Spleen (tissue), 13 donors: ENCODE data around the gene RNFT2. TPM values are rescaled to one million over a fixed set of nuclear protein-coding genes. Genes with fewer than 3 reads are reported as not detected.

ENCODE experiments used
- DNase-seq: peaks from one replicate; pipeline ENCODE4 v3.0.0-alpha.2; 2020
- H3K27ac ChIP-seq, 8 donors: fragments of 200-600 bp; sonication (generic) in 7 of 8; 1 replicate in 4 of 8; 2 replicates in 4 of 8; pipeline versions ENCODE4 v1.5.0 to v1.8.0; 2016 to 2021; ENCODE audit warnings: inconsistent platforms in 4 of 8, mild to moderate bottlenecking in 4 of 8, moderate library complexity in 1 of 8
- H3K27me3 ChIP-seq, 7 donors: fragments of 200-600 bp; sonication (generic) in 6 of 7; replicated peaks in 1 of 7; 1 replicate in 4 of 7; 2 replicates in 3 of 7; pipeline versions ENCODE4 v1.5.0 to v1.8.0; 2016 to 2021; ENCODE audit warnings: inconsistent platforms in 3 of 7, mild to moderate bottlenecking in 1 of 7
- H3K36me3 ChIP-seq, 6 donors: fragments of 200-600 bp; sonication (generic) in 5 of 6; 1 replicate in 4 of 6; 2 replicates in 2 of 6; pipeline versions ENCODE4 v1.5.0 to v1.8.0; 2016 to 2021; ENCODE audit warnings: inconsistent platforms in 2 of 6
- H3K4me1 ChIP-seq, 6 donors: fragments of 200-600 bp; sonication (generic) in 5 of 6; 1 replicate in 3 of 6; 2 replicates in 3 of 6; pipeline versions ENCODE4 v1.5.0 to v1.8.0; 2016 to 2021; ENCODE audit warnings: inconsistent platforms in 3 of 6
- H3K4me3 ChIP-seq, 8 donors: fragments of 200-600 bp; sonication (generic) in 7 of 8; 1 replicate in 4 of 8; 2 replicates in 4 of 8; pipeline versions ENCODE4 v1.5.0 to v1.8.0; 2016 to 2021; ENCODE audit warnings: inconsistent platforms in 4 of 8, mild to moderate bottlenecking in 4 of 8, moderate library complexity in 2 of 8
- H3K9me3 ChIP-seq, 8 donors: fragments of 200-600 bp; sonication (generic) in 7 of 8; 1 replicate in 4 of 8; 2 replicates in 4 of 8; pipeline versions ENCODE4 v1.5.0 to v1.8.0; 2016 to 2021; ENCODE audit warnings: inconsistent platforms in 4 of 8
- CTCF ChIP-seq, 11 experiments: fragments of 200-600 bp in 7 of 11; fragments of 450-650 bp in 4 of 11; sonication (generic) in 4 of 11; IDR thresholded peaks in 8 of 11; conservative IDR thresholded peaks in 3 of 11; 1 replicate in 7 of 11; 2 replicates in 4 of 11; pipeline versions ENCODE4 v1.4.0 to v1.8.0; 2016 to 2021; ENCODE audit warnings: antibody characterized with exemption in 11 of 11, inconsistent platforms in 4 of 11, mild to moderate bottlenecking in 1 of 11
- POLR2A ChIP-seq, 3 donors: fragments of 450-650 bp; IDR thresholded peaks; one replicate each; pipeline ENCODE4 v1.5.1; 2017; ENCODE audit warnings: antibody characterized with exemption in 3 of 3, mild to moderate bottlenecking in 1 of 3
- POLR2AphosphoS5 ChIP-seq, 3 donors: sonication (generic); formaldehyde crosslinking; IDR thresholded peaks; one replicate each; pipeline ENCODE4 v1.5.1; 2017; ENCODE audit warnings: antibody characterized with exemption in 3 of 3
- WGBS, 5 donors: extraction: QIAGEN DNeasy Blood & Tissue Kit in 3 of 5; methylation state at CpG; one replicate each; pipeline versions ENCODE4 v1.1.5 to v1.1.7; 2013 to 2018; 5-methylcytosine and 5-hydroxymethylcytosine counted together
- intact Hi-C: fragments of 100-400 bp; cut with DNase I; formaldehyde crosslinking; loops from one replicate; pipeline ENCODE4 v1.15.0; 2023; ENCODE audit warnings: low total_unique reads
- long read RNA-seq, 2 donors: transcript quantifications; one replicate each; lab custom pipeline, GENCODE V29; 2026
- polyA plus RNA-seq, 3 donors: library from polyadenylated mRNA; stranded (reverse); fragments of 200-250 nt; gene quantifications; one replicate each; pipeline ENCODE4 v1.2.1, GENCODE V29; 2013
- total RNA-seq, 7 donors: library from RNA; depleted of rRNA in 3 of 7; stranded (reverse); fragments of >200 nt in 3 of 7; fragmentation: NEBNext Ultra II Directional in 4 of 7; extraction: Animal tissue kit (Norgen Biotek cat#: 25700) in 4 of 7; gene quantifications; one replicate each; pipeline versions ENCODE4 v1.1.0 to v1.2.1, GENCODE V29; 2016 to 2021
- donor health status: healthy with polysubstance abuse.
- donor health status: DM: no; HTN: no; CAD: no; lungs with moderate emphysema.
- donor health status: DM: no; HTN: no; CAD: no.
- donor health status: Bipolar disorder and iron deficiency.
- donor health status: healthy.
- donor health status: DM: no; HTN: no; CAD: no.
- donor health status: DM: yes; HTN: yes; CAD: no.

The RNFT2 gene, protein sequence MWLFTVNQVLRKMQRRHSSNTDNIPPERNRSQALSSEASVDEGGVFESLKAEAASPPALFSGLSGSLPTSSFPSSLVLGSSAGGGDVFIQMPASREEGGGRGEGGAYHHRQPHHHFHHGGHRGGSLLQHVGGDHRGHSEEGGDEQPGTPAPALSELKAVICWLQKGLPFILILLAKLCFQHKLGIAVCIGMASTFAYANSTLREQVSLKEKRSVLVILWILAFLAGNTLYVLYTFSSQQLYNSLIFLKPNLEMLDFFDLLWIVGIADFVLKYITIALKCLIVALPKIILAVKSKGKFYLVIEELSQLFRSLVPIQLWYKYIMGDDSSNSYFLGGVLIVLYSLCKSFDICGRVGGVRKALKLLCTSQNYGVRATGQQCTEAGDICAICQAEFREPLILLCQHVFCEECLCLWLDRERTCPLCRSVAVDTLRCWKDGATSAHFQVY
- 1 to 10 TPM; 3.0 to 6.0 (median 4.4) TPM for total RNA-seq
- 1 to 10 TPM; 1.9 to 3.9 (median 3.5) TPM for polyA plus RNA-seq
- long read RNA-seq, donor 1: 0 reads
- long read RNA-seq, donor 2: 0 reads

DNA sequence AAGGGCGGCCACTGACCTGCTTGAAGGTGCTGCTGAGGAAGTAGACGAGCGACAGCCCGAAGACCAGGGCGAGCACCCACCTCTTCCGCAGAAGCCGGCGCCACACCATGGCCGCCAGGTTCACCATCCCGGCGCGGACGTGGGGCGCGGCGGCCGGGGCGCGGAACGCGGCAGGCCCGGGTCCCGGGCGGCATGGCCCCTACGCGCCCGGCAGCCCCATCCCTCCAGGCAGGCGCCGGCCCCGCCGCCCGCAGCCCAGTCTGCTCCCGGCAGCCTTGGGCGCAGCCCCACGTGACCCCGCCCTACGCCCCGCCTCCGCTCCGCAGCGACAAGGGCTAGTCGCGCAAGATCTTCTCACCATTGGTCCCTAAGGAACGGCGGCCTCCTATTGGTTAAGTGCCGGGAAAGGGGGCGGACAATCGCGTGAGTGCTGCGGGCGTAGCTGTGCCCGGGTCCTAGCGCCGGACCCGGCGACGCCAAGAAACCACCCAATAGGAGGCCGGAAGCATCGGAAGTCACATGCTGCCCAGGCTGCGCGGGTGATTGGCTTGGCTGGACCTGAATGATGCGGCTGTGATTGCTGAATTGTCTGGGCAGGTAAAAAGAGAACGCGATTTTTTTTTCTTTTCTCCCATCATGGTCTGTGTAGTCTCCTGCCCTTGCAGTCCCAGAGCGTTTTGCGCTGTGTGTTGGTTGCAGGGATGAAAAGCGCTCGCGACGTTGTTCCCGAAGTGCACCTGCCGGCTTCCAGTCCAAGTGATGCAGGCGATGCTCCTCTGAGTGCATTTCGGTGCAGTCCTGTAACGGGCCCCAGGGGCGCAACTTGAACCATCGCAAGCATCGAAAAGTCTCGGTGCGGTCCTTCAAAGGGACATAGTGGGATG, at the start of gene RNFT2, which contains the start of gene SPRING1:
TSS of gene RNFT2 (plus strand) at position 542 of the 884 bp plus-strand sequence. CDS start 2,183 bp downstream, outside the sequence.
TSS of gene SPRING1 (minus strand) at position 296 of the 884 bp plus-strand sequence. CDS start at position 127, 169 bp downstream.
- H3K36me3 ChIP-seq: peaks cover 0 to 23% (median 9%) of the 10 kb centered on the region in 6 donors
- peak in 1 of 3 donors; percentile 27 for TF ChIP-seq POLR2A (IDR thresholded peaks at IDR 0.05)
- TF ChIP-seq POLR2AphosphoS5 (IDR thresholded peaks at IDR 0.05): peak in 2 of 3 donors; percentile 90 to 92
- TF ChIP-seq CTCF (IDR thresholded peaks at IDR 0.05 in 8 of 11, conservative IDR thresholded peaks at IDR 0.05 in 3 of 11): peak in 3 of 11 experiments; percentile 7 to 27 (median 24)
- WGBS, 5 donors: 0 to 1% (median 0%) methylated on average over 50 to 80 of the region's 80 CpGs

DNA sequence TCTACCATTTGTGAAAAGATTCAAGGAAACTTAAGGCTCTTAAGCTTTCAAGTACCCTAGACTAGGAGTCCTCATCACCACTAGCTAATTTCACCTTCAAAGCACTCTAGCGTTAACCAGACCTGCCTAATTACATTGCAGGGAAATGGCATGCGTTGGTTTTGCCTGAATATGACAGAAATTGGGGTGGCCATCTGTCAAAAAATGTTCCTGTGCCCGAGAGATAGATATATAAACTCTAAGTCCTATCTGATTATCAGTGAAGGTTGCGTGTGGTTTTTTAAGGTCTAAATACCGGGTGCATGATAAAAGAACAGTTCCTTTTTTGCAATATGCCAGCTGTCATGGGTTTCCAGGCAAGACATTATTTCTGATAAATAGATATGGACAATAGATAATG, 48.6 kb upstream of the RNFT2 start:
- no peak overlapping the region for H3K4me3 ChIP-seq
- TF ChIP-seq POLR2A (IDR thresholded peaks at IDR 0.05): no peak
- TF ChIP-seq POLR2AphosphoS5 (IDR thresholded peaks at IDR 0.05): no peak
- TF ChIP-seq CTCF (IDR thresholded peaks at IDR 0.05 in 8 of 11, conservative IDR thresholded peaks at IDR 0.05 in 3 of 11): no peak
- WGBS, 5 donors: 33 to 60% (median 36%) methylated on average over 5 of the region's 5 CpGs
- no peaks in the 10 kb centered on the region for H3K36me3 ChIP-seq
- H3K27me3 ChIP-seq: peaks cover 0 to 47% (median 14%) of the 10 kb centered on the region in 7 donors
- H3K27ac ChIP-seq: no peak overlapping the region
- no peak for DNase-seq
- H3K4me1 ChIP-seq: peaks cover 0 to 32% (median 17%) of the 10 kb centered on the region in 6 donors
- intact Hi-C loops: no loop called here
- H3K9me3 ChIP-seq: no peaks in the 10 kb centered on the region

More for the DNA sequence above, at the start of gene RNFT2, which contains the start of gene SPRING1:
- peaks cover 16 to 41% (median 23%) of the 10 kb centered on the region in 6 donors for H3K4me1 ChIP-seq
- DNase-seq: peak; percentile 99
- peak within 1 kb of the TSS; percentile 71 to 93 (median 86) for H3K4me3 ChIP-seq
- H3K9me3 ChIP-seq: no peaks in the 10 kb centered on the region
- intact Hi-C loops: no loop called here
- H3K27ac ChIP-seq: peak within 1 kb of the TSS; percentile 60 to 91 (median 81)
- H3K27me3 ChIP-seq: no peaks in the 10 kb centered on the region

DNA sequence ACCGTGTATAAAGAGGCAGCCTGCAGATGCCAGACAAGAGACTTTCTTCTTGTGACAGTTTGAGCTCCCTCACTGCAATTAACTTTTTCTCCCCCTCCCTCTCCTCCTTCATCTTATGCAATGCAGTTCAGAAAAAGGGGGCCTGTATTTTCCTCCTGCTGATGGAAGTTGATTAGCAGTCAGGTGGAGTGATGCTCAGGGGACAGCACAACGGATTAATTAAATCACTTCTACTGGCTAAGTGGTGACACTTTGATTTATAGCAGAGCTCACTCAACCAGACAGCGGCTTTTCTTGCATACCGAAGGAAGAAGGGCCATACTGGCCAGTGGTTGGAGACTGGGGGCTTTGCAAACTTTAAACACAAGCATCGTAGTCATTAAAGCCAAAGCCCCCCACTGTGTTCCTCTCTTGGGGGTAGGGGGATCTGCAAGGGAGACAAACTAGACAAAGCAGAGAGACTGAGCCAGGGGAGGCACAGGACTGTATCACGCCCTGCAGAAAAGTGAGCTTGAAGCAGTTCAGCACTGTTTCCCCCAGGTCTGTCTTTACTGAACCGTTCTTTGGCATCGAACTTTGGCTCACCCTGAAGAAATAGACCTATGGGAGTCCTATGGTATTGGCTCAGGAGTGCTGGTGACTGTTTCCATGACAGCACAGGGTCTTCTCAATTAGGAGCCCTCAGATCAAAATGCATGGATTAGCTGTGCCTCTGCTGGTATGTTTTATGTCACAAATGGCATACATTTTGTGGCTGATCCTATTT, 48.0 kb upstream of the RNFT2 start:
- no peaks in the 10 kb centered on the region for H3K36me3 ChIP-seq
- 63 to 77% (median 72%) methylated on average over 8 of the region's 8 CpGs for WGBS, 5 donors
- intact Hi-C loops: loop anchor here (10.0 kb wide), 1 partner anchor 705 kb away; no protein-coding TSS in a partner anchor

More for the DNA sequence above, 48.0 kb upstream of the RNFT2 start:
- peaks cover 0 to 39% (median 17%) of the 10 kb centered on the region in 6 donors for H3K4me1 ChIP-seq
- no peak overlapping the region for H3K27ac ChIP-seq
- peaks cover 0 to 54% (median 17%) of the 10 kb centered on the region in 7 donors for H3K27me3 ChIP-seq
- TF ChIP-seq CTCF (IDR thresholded peaks at IDR 0.05 in 8 of 11, conservative IDR thresholded peaks at IDR 0.05 in 3 of 11) (no peak), POLR2AphosphoS5 (IDR thresholded peaks at IDR 0.05) (no peak), POLR2A (IDR thresholded peaks at IDR 0.05) (no peak)
- no peak for DNase-seq
- no peak overlapping the region for H3K4me3 ChIP-seq
- H3K9me3 ChIP-seq: no peaks in the 10 kb centered on the region
